K562 (cell line): Measurements from ENCODE around the gene MYOZ3. TPM values are rescaled to one million over a fixed set of nuclear protein-coding genes. Genes with fewer than 3 reads are reported as not detected.

Source experiments
- FOXJ2 ChIP-seq: fragments of 200-800 bp; sonication (Bioruptor generic); IDR thresholded peaks from 2 replicates; pipeline ENCODE4 v1.6.1; 2016; ENCODE audit warnings: missing genetic modification characterization, missing compliant biosample characterization
- KDM5B ChIP-seq: fragments of 200-600 bp; sonication (generic); IDR thresholded peaks from 2 replicates; pipeline ENCODE4 v1.6.1; 2012; ENCODE audit warnings: low read depth, mild to moderate bottlenecking, moderate library complexity, low read length, control low read depth, inconsistent platforms; ENCODE audit not compliant: insufficient replicate concordance
- LARP7 ChIP-seq: fragments of 450-650 bp; IDR thresholded peaks from 2 replicates; pipeline ENCODE4 v1.6.1; 2016
- MIER1 ChIP-seq: fragments of 450-650 bp; IDR thresholded peaks from 2 replicates; pipeline ENCODE4 v1.6.1; 2016; ENCODE audit warnings: antibody characterized with exemption, mild to moderate bottlenecking, low read depth
- TAF1 ChIP-seq: IDR thresholded peaks from 2 replicates; pipeline ENCODE4 v1.6.1; 2011; ENCODE audit warnings: mild to moderate bottlenecking, low read length, moderate library complexity; ENCODE audit not compliant: insufficient read depth, control insufficient read depth, severe bottlenecking; ENCODE audit errors: extremely low read depth
- YY1 ChIP-seq, 3 experiments: IDR thresholded peaks; 2 replicates each; pipeline ENCODE4 v1.6.1; 2011; ENCODE audit warnings: low read length in 2 of 3, mild to moderate bottlenecking in 2 of 3, moderate library complexity in 2 of 3, borderline replicate concordance in 1 of 3, control low read depth in 1 of 3, low read depth in 1 of 3; ENCODE audit not compliant: insufficient read depth in 3 of 3, insufficient replicate concordance in 2 of 3, control insufficient read depth in 1 of 3, insufficient read length in 1 of 3; ENCODE audit errors: extremely low read depth in 1 of 3
- ZFX ChIP-seq: sonication (generic); formaldehyde crosslinking; IDR thresholded peaks from 2 replicates; pipeline ENCODE4 v1.8.0; 2022; ENCODE audit warnings: mild to moderate bottlenecking, missing genetic modification reagents, moderate library complexity
- ZNF589 ChIP-seq: fragments of 200-800 bp; sonication (Bioruptor generic); IDR thresholded peaks from 2 replicates; pipeline ENCODE4 v1.6.1; 2016; ENCODE audit warnings: low read depth, missing genetic modification characterization, missing compliant biosample characterization
- polyA plus RNA-seq, 8 experiments: library from polyadenylated mRNA; depleted of rRNA in 4 of 8; stranded (reverse) in 5 of 8; unstranded in 3 of 8; fragments of >200 nt; fragmentation: Nextera tagmentation in 2 of 8; fragmentation: Illumina TruSeq in 1 of 8; extraction: Ambion mirVana in 2 of 8; extraction: Trizol in 1 of 8; gene quantifications; 2 replicates each; pipeline versions ENCODE4 v1.2.1 to v1.2.3, GENCODE V29; 2011 to 2014; ENCODE audit warnings: inconsistent platforms in 1 of 8, missing spikeins in 1 of 8
- total RNA-seq, 7 experiments: library from RNA; depleted of rRNA in 6 of 7; stranded (reverse); fragments of >200 nt in 6 of 7; fragmentation: Illumina TruSeq in 2 of 7; extraction: Trizol in 2 of 7; gene quantifications; 2 replicates each; pipeline versions ENCODE4 v1.2.1 to v1.2.3, GENCODE V29; 2011 to 2021; ENCODE audit warnings: low replicate concordance in 1 of 7
- TF ChIP-seq, protein P1 (sequence below): fragments of 450-650 bp; IDR thresholded peaks from 2 replicates; pipeline ENCODE4 v1.6.1; 2016; ENCODE audit warnings: borderline replicate concordance
- TF ChIP-seq, protein P2 (sequence below): fragments of 250-450 bp; sonication (Bioruptor Pico); IDR thresholded peaks from 2 replicates; pipeline ENCODE4 v1.4.0; 2020
- TF ChIP-seq, protein P3 (sequence below): fragments of 450-650 bp; formaldehyde crosslinking; IDR thresholded peaks from 2 replicates; pipeline ENCODE4 v1.4.0; 2020; ENCODE audit warnings: mild to moderate bottlenecking, mixed read lengths
- TF ChIP-seq, protein P4 (sequence below): fragments of 450-650 bp; IDR thresholded peaks from 2 replicates; pipeline ENCODE4 v1.6.1; 2016; ENCODE audit warnings: antibody characterized with exemption
- TF ChIP-seq, protein P5 (sequence below): fragments of 450-650 bp; IDR thresholded peaks from 2 replicates; pipeline ENCODE4 v1.6.1; 2018; ENCODE audit not compliant: partially characterized antibody

MYOZ3 gene
- total and polyA plus RNA-seq, 9 of the 15 experiments (the other 6 are each of a cell fraction or from before 2014, with no cell fraction given) = not detected

DNA sequence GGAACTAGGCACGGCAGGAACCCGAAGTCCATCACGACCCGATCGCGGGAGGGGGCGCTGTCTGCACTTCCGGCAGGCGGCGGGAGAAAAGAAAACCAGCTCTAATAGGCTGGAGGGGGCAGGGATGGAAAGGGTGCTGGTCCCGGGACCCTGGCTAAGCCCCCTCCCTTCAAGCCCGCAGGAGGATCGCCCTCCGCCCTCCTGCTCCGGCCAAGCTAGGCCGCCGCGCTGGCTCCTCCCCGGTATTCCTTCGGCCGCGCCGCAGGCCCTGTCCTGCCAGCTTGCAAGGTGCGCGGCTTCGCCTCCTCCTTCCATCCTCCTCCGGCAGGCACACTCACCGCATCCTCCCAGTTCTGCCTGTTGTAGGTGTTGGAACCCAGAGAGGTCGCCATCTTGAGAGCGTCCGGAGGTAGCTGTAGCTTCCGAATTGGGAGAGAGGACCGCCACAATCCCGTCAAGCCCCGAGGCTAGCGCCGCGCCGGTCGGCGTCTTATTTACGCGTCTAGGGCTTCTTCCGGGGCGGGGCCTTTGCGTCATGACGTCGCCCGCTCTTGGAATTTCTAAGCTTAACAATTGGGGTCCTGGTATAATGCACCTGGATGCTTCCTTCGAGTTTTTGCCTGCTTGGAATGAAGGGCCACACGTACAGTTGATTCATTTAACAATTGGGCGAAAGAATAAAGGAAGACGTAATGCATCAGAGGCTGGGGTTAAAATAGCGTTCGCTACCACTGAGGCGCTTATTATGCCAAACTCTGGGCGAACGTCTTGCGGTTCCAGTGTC, 39.7 kb downstream of the MYOZ3 start, which contains the start of gene RBM22 (continued):
- TF ChIP-seq, protein P1, sequence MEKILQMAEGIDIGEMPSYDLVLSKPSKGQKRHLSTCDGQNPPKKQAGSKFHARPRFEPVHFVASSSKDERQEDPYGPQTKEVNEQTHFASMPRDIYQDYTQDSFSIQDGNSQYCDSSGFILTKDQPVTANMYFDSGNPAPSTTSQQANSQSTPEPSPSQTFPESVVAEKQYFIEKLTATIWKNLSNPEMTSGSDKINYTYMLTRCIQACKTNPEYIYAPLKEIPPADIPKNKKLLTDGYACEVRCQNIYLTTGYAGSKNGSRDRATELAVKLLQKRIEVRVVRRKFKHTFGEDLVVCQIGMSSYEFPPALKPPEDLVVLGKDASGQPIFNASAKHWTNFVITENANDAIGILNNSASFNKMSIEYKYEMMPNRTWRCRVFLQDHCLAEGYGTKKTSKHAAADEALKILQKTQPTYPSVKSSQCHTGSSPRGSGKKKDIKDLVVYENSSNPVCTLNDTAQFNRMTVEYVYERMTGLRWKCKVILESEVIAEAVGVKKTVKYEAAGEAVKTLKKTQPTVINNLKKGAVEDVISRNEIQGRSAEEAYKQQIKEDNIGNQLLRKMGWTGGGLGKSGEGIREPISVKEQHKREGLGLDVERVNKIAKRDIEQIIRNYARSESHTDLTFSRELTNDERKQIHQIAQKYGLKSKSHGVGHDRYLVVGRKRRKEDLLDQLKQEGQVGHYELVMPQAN = peak; percentile 58; the same call in 1 of the 2 replicates
- TF ChIP-seq, protein P2, sequence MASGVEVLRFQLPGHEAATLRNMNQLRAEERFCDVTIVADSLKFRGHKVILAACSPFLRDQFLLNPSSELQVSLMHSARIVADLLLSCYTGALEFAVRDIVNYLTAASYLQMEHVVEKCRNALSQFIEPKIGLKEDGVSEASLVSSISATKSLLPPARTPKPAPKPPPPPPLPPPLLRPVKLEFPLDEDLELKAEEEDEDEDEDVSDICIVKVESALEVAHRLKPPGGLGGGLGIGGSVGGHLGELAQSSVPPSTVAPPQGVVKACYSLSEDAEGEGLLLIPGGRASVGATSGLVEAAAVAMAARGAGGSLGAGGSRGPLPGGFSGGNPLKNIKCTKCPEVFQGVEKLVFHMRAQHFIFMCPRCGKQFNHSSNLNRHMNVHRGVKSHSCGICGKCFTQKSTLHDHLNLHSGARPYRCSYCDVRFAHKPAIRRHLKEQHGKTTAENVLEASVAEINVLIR = peak; percentile 92
- TF ChIP-seq FOXJ2 (tag) (0 out of 2 replicates have a peak, but pooled peaks have one; percentile 37), TAF1 (peak; percentile 82), YY1 (IDR thresholded peaks at IDR 0.05; ENCODE audit: borderline replicate concordance in 1 of 3, control insufficient read depth in 1 of 3, extremely low read depth in 1 of 3, insufficient read depth in 3 of 3, insufficient read length in 1 of 3, insufficient replicate concordance in 2 of 3, low read depth in 1 of 3, low read length in 2 of 3) (peak; percentile 58 to 97 (median 92)), MIER1 (0 out of 2 replicates have a peak, but pooled peaks have one; percentile 33), ZFX (CRISPR knock-in tag) (peak; percentile 96), ZNF589 (no peak), KDM5B (peak; percentile 89), LARP7 (peak; percentile 85; the same call in 1 of the 2 replicates)
- TF ChIP-seq, protein P3, sequence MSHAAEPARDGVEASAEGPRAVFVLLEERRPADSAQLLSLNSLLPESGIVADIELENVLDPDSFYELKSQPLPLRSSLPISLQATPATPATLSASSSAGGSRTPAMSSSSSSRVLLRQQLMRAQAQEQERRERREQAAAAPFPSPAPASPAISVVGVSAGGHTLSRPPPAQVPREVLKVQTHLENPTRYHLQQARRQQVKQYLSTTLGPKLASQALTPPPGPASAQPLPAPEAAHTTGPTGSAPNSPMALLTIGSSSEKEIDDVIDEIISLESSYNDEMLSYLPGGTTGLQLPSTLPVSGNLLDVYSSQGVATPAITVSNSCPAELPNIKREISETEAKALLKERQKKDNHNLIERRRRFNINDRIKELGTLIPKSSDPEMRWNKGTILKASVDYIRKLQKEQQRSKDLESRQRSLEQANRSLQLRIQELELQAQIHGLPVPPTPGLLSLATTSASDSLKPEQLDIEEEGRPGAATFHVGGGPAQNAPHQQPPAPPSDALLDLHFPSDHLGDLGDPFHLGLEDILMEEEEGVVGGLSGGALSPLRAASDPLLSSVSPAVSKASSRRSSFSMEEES (CRISPR knock-in tag) = no peak
- TF ChIP-seq, protein P4, sequence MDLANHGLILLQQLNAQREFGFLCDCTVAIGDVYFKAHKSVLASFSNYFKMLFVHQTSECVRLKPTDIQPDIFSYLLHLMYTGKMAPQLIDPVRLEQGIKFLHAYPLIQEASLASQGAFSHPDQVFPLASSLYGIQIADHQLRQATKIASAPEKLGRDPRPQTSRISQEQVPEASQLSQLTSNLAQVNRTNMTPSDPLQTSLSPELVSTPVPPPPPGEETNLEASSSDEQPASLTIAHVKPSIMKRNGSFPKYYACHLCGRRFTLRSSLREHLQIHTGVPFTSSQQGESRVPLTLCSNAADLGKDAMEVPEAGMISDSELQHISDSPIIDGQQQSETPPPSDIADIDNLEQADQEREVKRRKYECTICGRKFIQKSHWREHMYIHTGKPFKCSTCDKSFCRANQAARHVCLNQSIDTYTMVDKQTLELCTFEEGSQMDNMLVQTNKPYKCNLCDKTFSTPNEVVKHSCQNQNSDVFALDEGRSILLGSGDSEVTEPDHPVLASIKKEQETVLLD = peak; percentile 77; the same call in 1 of the 2 replicates
- TF ChIP-seq, protein P5, sequence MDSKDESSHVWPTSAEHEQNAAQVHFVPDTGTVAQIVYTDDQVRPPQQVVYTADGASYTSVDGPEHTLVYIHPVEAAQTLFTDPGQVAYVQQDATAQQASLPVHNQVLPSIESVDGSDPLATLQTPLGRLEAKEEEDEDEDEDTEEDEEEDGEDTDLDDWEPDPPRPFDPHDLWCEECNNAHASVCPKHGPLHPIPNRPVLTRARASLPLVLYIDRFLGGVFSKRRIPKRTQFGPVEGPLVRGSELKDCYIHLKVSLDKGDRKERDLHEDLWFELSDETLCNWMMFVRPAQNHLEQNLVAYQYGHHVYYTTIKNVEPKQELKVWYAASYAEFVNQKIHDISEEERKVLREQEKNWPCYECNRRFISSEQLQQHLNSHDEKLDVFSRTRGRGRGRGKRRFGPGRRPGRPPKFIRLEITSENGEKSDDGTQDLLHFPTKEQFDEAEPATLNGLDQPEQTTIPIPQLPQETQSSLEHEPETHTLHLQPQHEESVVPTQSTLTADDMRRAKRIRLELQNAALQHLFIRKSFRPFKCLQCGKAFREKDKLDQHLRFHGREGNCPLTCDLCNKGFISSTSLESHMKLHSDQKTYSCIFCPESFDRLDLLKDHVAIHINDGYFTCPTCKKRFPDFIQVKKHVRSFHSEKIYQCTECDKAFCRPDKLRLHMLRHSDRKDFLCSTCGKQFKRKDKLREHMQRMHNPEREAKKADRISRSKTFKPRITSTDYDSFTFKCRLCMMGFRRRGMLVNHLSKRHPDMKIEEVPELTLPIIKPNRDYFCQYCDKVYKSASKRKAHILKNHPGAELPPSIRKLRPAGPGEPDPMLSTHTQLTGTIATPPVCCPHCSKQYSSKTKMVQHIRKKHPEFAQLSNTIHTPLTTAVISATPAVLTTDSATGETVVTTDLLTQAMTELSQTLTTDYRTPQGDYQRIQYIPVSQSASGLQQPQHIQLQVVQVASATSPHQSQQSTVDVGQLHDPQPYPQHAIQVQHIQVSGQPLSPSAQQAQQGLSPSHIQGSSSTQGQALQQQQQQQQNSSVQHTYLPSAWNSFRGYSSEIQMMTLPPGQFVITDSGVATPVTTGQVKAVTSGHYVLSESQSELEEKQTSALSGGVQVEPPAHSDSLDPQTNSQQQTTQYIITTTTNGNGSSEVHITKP = no peak
